ENCODE results near the gene ATP8B4. TPM values are rescaled to one million over a fixed set of nuclear protein-coding genes. Genes with fewer than 3 reads are reported as not detected.
A peak's percentile ranks its signal among the peaks of the same experiment; 100 is the strongest.

The ATP8B4 gene
- polyA plus RNA-seq, 3 donors, result 6.1 to 9.6 (median 6.8) TPM

- peak overlapping the region in 1 of 2 donors; percentile 80 for H3K27ac ChIP-seq (ENCODE audit: low read depth in 1 of 2, low read length in 2 of 2)
- TF ChIP-seq, protein P1, sequence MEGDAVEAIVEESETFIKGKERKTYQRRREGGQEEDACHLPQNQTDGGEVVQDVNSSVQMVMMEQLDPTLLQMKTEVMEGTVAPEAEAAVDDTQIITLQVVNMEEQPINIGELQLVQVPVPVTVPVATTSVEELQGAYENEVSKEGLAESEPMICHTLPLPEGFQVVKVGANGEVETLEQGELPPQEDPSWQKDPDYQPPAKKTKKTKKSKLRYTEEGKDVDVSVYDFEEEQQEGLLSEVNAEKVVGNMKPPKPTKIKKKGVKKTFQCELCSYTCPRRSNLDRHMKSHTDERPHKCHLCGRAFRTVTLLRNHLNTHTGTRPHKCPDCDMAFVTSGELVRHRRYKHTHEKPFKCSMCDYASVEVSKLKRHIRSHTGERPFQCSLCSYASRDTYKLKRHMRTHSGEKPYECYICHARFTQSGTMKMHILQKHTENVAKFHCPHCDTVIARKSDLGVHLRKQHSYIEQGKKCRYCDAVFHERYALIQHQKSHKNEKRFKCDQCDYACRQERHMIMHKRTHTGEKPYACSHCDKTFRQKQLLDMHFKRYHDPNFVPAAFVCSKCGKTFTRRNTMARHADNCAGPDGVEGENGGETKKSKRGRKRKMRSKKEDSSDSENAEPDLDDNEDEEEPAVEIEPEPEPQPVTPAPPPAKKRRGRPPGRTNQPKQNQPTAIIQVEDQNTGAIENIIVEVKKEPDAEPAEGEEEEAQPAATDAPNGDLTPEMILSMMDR (IDR thresholded peaks at IDR 0.05), result no peak
- H3K4me3 ChIP-seq (replicated peaks in 1 of 3; ENCODE audit: low read depth in 2 of 3, low read length in 3 of 3), result no peak overlapping the region
- Mint-ChIP-seq H3K4me1 (peaks cover 73% of the 10 kb centered on the region), H3K4me3 (no peak overlapping the region), H3K36me3 (peaks cover 3 to 18% of the 10 kb centered on the region in 2 donors), H3K27ac (no peak overlapping the region), H3K27me3 (ENCODE audit: low read depth in 3 of 3) (no peaks in the 10 kb centered on the region), H3K9me3 (peaks cover 0 to 2% (median 0%) of the 10 kb centered on the region in 7 donors)
- no peaks in the 10 kb centered on the region for H3K9me3 ChIP-seq (replicated peaks in 1 of 2; ENCODE audit: control insufficient read depth in 1 of 2, insufficient read depth in 1 of 2, low read length in 2 of 2)
- no peak overlapping the region for H3K4me2 ChIP-seq (replicated peaks; ENCODE audit: extremely low read depth, low read length, poor library complexity, severe bottlenecking)
- DNase-seq, result peak in 1 of 3 donors; percentile 49
- H3K9ac ChIP-seq (ENCODE audit: insufficient read depth, low read length, poor library complexity, severe bottlenecking), result no peak overlapping the region
- H3K36me3 ChIP-seq (replicated peaks in 1 of 2; ENCODE audit: control insufficient read depth in 1 of 2, insufficient read depth in 2 of 2, low read length in 2 of 2), result no peaks in the 10 kb centered on the region
- no peak overlapping the region for H2AFZ ChIP-seq (ENCODE audit: insufficient read depth, low read depth, low read length, poor library complexity, severe bottlenecking)
- peaks cover 91% of the 10 kb centered on the region for H3K79me2 ChIP-seq (ENCODE audit: insufficient read depth, low read length)
- intact Hi-C loops (cut with micrococcal nuclease), result loop anchor here in 1 of 2 donors (10.0 kb wide), 1 partner anchor 293 kb away; the partner anchor contains the start of gene GABPB1
- no peaks in the 10 kb centered on the region for H4K20me1 ChIP-seq (ENCODE audit: insufficient read depth, low read length)
- no peaks in the 10 kb centered on the region for H3K27me3 ChIP-seq (ENCODE audit: control insufficient read depth in 2 of 2, insufficient read depth in 2 of 2, low read length in 2 of 2)
- H3K4me1 ChIP-seq (ENCODE audit: control insufficient read depth in 1 of 2, insufficient read depth in 2 of 2, low read length in 2 of 2), result peaks cover 51 to 69% of the 10 kb centered on the region in 2 donors
Observed at GRCh38 chr15:50061503-50061902, 57.5 kb downstream of the ATP8B4 start.

DNA sequence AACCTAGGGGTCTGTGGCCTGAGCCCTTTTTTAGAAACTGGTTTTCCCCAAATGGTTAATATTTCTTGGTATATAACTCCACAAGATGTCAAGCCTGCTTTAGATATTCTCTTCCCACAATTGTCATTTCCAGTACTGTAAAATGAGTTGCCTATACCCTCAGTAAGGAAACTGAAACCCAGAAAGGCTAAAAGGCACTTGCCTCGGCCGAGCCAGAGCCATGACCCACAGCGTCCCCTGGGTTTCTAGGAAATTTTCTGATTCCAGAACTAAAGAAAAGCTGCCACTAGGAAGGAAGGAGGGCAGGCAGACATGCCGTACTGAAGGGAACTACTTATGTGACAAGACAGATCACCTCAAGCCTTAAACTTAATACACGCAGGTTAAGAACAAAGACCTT lies 59.1 kb downstream of the ATP8B4 start:
- no CpG with 5 or more reads among the region's 5 CpGs for WGBS (ENCODE audit: insufficient coverage)
- peaks cover 3 to 19% of the 10 kb centered on the region in 2 donors for H3K36me3 Mint-ChIP-seq
- peak overlapping the region; percentile 89 to 97 (median 93) for H3K27ac Mint-ChIP-seq
- H3K27me3 ChIP-seq (ENCODE audit: control insufficient read depth in 2 of 2, insufficient read depth in 2 of 2, low read length in 2 of 2), result no peaks in the 10 kb centered on the region
- peak overlapping the region; percentile 48 for H2AFZ ChIP-seq (ENCODE audit: insufficient read depth, low read depth, low read length, poor library complexity, severe bottlenecking)
- H3K36me3 ChIP-seq (replicated peaks in 1 of 2; ENCODE audit: control insufficient read depth in 1 of 2, insufficient read depth in 2 of 2, low read length in 2 of 2), result no peaks in the 10 kb centered on the region
- H3K9me3 Mint-ChIP-seq, result peaks cover 0 to 2% (median 0%) of the 10 kb centered on the region in 7 donors
- no peaks in the 10 kb centered on the region for H4K20me1 ChIP-seq (ENCODE audit: insufficient read depth, low read length)
- H3K79me2 ChIP-seq (ENCODE audit: insufficient read depth, low read length), result peaks cover 91% of the 10 kb centered on the region
- intact Hi-C loops (cut with micrococcal nuclease), result loop anchor here (10.0 kb wide), 2 partner anchors 55 to 295 kb away; partner anchors contain the start of genes ATP8B4 (in 1 of the 2) and GABPB1 (in 1 of the 2)
- peak in 2 of 3 donors; percentile 39 to 41 for DNase-seq
- H3K27ac ChIP-seq (ENCODE audit: low read depth in 1 of 2, low read length in 2 of 2), result peak overlapping the region; percentile 51 to 80
- peaks cover 63 to 70% of the 10 kb centered on the region in 2 donors for H3K4me1 ChIP-seq (ENCODE audit: control insufficient read depth in 1 of 2, insufficient read depth in 2 of 2, low read length in 2 of 2)
- H3K9me3 ChIP-seq (replicated peaks in 1 of 2; ENCODE audit: control insufficient read depth in 1 of 2, insufficient read depth in 1 of 2, low read length in 2 of 2), result no peaks in the 10 kb centered on the region
- H3K9ac ChIP-seq (ENCODE audit: insufficient read depth, low read length, poor library complexity, severe bottlenecking), result peak overlapping the region; percentile 29
- TF ChIP-seq, protein P1 (IDR thresholded peaks at IDR 0.05), result no peak
- peaks cover 77% of the 10 kb centered on the region for H3K4me1 Mint-ChIP-seq
- H3K4me3 ChIP-seq (replicated peaks in 1 of 3; ENCODE audit: low read depth in 2 of 3, low read length in 3 of 3), result peak overlapping the region; percentile 17 to 60 (median 33)
- peak overlapping the region; percentile 81 to 84 for H3K4me3 Mint-ChIP-seq
- H3K27me3 Mint-ChIP-seq (ENCODE audit: low read depth in 3 of 3), result no peaks in the 10 kb centered on the region
- H3K4me2 ChIP-seq (replicated peaks; ENCODE audit: extremely low read depth, low read length, poor library complexity, severe bottlenecking), result peak overlapping the region; percentile 66

Measured in CD14-positive monocyte (primary cell).